Measurements from ENCODE around the gene PTTG1IP. TPM values are rescaled to one million over a fixed set of nuclear protein-coding genes. Genes with fewer than 3 reads are reported as not detected.
"Not testable (repeated sequence)": the region's sequence is repeated elsewhere in the genome, so short reads cannot be mapped to it uniquely, and the experiment has no call there.

The PTTG1IP gene
- total and polyA plus RNA-seq, 2 donors from 2014 or later: 187 to 378 TPM

DNA sequence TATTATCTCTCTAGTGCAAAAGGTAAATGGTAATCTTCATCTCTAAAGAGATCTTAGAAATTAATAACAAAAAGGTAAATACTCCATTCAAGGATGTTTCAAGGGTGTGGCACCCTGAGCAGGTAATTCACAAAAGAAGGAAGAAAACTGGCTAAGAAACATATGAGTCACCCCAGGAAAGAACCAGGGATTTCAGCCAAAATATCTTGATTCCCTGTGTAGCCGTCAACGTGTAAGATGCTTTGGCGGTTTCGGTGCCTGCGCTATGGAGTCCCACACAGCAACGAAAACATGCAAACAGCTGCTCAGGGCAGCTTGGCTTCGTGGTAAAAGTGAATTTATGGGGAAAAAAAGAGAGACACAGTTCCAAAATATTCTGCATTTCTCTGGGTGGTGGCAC is 43.5 kb upstream of the PTTG1IP start:
- no peak overlapping the region for H3K9ac ChIP-seq (ENCODE audit: low read length in 3 of 3)
- H3K4me3 ChIP-seq (ENCODE audit: low read length in 3 of 3): no peak overlapping the region
- no peak overlapping the region for H3K27ac ChIP-seq (ENCODE audit: low read depth in 2 of 2, low read length in 2 of 2)
- FAIRE-seq: no peak
- H3K36me3 ChIP-seq (ENCODE audit: control insufficient read depth in 2 of 3, insufficient read depth in 3 of 3, low read length in 3 of 3): no peaks in the 10 kb centered on the region
- H3K9me3 ChIP-seq (ENCODE audit: control insufficient read depth in 2 of 3, insufficient read depth in 1 of 3, low read length in 3 of 3): no peaks in the 10 kb centered on the region
- no peak for TF ChIP-seq CTCF (IDR thresholded peaks at IDR 0.05; ENCODE audit: borderline replicate concordance, extremely low read depth, insufficient read depth)
- peak in 1 of 5 donors; percentile 54 for DNase-seq
- intact Hi-C loops (cut with DNase I): no loop called here
- peaks cover 3% of the 10 kb centered on the region for H3K27me3 ChIP-seq (ENCODE audit: control insufficient read depth, insufficient read depth, low read length)
- H3K4me1 ChIP-seq (ENCODE audit: control insufficient read depth in 2 of 3, insufficient read depth in 2 of 3, low read depth in 1 of 3, low read length in 3 of 3): peaks cover 0 to 10% (median 6%) of the 10 kb centered on the region in 3 donors

DNA sequence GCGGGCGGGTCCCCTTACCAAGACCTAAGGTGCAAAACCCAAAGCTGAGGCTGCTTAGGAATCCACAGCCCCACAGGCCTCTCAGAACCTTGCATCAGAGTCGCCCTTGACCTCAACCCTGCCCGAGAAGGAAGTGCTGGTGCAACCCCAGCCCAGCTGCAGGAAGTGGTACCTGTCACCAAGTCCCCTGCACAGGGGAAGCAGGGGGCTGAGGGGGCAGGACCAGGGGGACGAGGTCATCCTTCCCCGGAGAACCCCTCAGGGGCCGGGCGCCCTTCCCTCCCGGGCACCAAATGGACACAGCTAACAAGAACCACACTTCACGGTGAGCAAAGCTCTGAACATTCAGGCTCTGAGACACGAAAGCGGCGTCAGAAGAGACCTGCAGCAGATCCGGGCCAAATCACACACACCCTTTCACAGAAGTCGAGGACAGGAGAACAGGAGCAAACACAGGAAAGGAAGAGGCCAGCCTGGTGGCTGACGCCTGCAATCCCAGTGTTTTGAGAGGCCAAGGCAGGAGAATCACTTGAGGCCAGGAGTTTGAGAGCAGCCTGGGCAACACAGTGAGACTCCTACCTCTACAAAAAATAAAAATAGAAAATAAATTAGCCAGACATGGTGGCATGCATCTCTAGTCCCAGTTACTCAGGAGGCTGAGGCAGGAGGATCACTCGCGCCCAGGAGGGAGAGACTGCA is 40.8 kb upstream of the PTTG1IP start:
- H3K4me1 ChIP-seq (ENCODE audit: control insufficient read depth in 2 of 3, insufficient read depth in 2 of 3, low read depth in 1 of 3, low read length in 3 of 3): peaks cover 0 to 22% (median 17%) of the 10 kb centered on the region in 3 donors
- intact Hi-C loops (cut with DNase I): no loop called here
- H3K4me3 ChIP-seq (ENCODE audit: low read length in 3 of 3): no peak overlapping the region
- FAIRE-seq (no peak), DNase-seq (peak in 1 of 5 donors; percentile 75)
- TF ChIP-seq CTCF (IDR thresholded peaks at IDR 0.05; ENCODE audit: borderline replicate concordance, extremely low read depth, insufficient read depth): no peak
- no peaks in the 10 kb centered on the region for H3K9me3 ChIP-seq (ENCODE audit: control insufficient read depth in 2 of 3, insufficient read depth in 1 of 3, low read length in 3 of 3)
- H3K27ac ChIP-seq (ENCODE audit: low read depth in 2 of 2, low read length in 2 of 2): no peak overlapping the region
- no peaks in the 10 kb centered on the region for H3K27me3 ChIP-seq (ENCODE audit: control insufficient read depth, insufficient read depth, low read length)
- no peaks in the 10 kb centered on the region for H3K36me3 ChIP-seq (ENCODE audit: control insufficient read depth in 2 of 3, insufficient read depth in 3 of 3, low read length in 3 of 3)
- H3K9ac ChIP-seq (ENCODE audit: low read length in 3 of 3): no peak overlapping the region

GRCh38 chr21:44913425-44914175 is 40.1 kb upstream of the PTTG1IP start:
- intact Hi-C loops (cut with DNase I): no loop called here
- no peak for TF ChIP-seq CTCF (IDR thresholded peaks at IDR 0.05; ENCODE audit: borderline replicate concordance, extremely low read depth, insufficient read depth)
- no peaks in the 10 kb centered on the region for H3K27me3 ChIP-seq (ENCODE audit: control insufficient read depth, insufficient read depth, low read length)
- peak overlapping the region; percentile 43 to 63 for H3K27ac ChIP-seq (ENCODE audit: low read depth in 2 of 2, low read length in 2 of 2)
- DNase-seq: peak in 1 of 5 donors; percentile 75
- H3K4me3 ChIP-seq (ENCODE audit: low read length in 3 of 3): no peak overlapping the region
- H3K36me3 ChIP-seq (ENCODE audit: control insufficient read depth in 2 of 3, insufficient read depth in 3 of 3, low read length in 3 of 3): no peaks in the 10 kb centered on the region
- peaks cover 0 to 25% (median 17%) of the 10 kb centered on the region in 3 donors for H3K4me1 ChIP-seq (ENCODE audit: control insufficient read depth in 2 of 3, insufficient read depth in 2 of 3, low read depth in 1 of 3, low read length in 3 of 3)
- no peaks in the 10 kb centered on the region for H3K9me3 ChIP-seq (ENCODE audit: control insufficient read depth in 2 of 3, insufficient read depth in 1 of 3, low read length in 3 of 3)
- H3K9ac ChIP-seq (ENCODE audit: low read length in 3 of 3): no peak overlapping the region
- no peak for FAIRE-seq

DNA sequence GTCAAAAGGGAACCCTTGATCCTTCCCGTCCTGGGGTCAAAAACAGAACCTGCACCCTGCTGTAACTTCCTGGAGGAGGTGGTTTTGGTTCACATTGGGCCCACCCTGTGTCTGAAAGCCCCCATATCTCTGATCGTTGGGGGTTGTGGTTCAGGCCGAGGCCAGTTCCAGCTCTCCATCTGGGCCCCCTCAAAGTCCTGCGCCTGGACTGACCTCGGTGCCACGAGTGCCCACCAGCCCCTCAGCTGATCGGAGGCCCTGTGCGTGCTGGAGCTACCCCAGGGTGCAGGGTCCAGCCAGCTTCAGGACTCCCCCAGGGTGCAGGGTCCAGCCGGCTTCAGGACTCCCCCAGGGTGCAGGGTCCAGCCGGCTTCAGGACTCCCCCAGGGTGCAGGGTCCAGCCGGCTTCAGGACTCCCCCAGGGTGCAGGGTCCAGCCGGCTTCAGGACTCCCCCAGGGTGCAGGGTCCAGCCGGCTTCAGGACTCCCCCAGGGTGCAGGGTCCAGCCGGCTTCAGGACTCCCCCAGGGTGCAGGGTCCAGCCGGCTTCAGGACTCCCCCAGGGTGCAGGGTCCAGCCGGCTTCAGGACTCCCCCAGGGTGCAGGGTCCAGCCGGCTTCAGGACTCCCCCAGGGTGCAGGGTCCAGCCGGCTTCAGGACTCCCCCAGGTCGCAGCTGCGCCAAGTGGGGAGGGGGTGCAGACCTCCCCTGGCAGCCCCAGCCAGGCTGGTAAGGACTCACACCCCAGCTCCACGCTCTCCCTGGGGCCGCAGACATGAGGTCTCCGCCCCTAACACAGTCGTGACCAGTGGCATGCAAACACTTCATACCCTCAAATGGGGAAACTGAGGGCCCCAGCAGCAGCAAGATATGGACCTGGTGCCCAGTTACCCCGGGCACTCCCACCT is 39.3 kb upstream of the PTTG1IP start:
- H3K27ac ChIP-seq (ENCODE audit: low read depth in 2 of 2, low read length in 2 of 2): peak overlapping the region; percentile 63 to 76
- intact Hi-C loops (cut with DNase I): not testable (repeated sequence)

More for the DNA sequence above, 39.3 kb upstream of the PTTG1IP start:
- H3K4me1 ChIP-seq (ENCODE audit: control insufficient read depth in 2 of 3, insufficient read depth in 2 of 3, low read depth in 1 of 3, low read length in 3 of 3): peaks cover 0 to 23% (median 17%) of the 10 kb centered on the region in 3 donors
- H3K4me3 ChIP-seq (ENCODE audit: low read length in 3 of 3); FAIRE-seq; H3K36me3 ChIP-seq (ENCODE audit: control insufficient read depth in 2 of 3, insufficient read depth in 3 of 3, low read length in 3 of 3); H3K27me3 ChIP-seq (ENCODE audit: control insufficient read depth, insufficient read depth, low read length); H3K9me3 ChIP-seq (ENCODE audit: control insufficient read depth in 2 of 3, insufficient read depth in 1 of 3, low read length in 3 of 3); H3K9ac ChIP-seq (ENCODE audit: low read length in 3 of 3): not testable (repeated sequence)
- DNase-seq: peak in 1 of 5 donors; percentile 71
